Stomach (tissue), 9 donors: ENCODE measurements around the gene CPB1. TPM values are rescaled to one million over a fixed set of nuclear protein-coding genes. Genes with fewer than 3 reads are reported as not detected.

ENCODE experiments used
- DNase-seq, 2 donors: peaks; one replicate each; pipeline versions ENCODE4 v3.0.0 to v3.0.0-alpha.2; 2013 to 2019
- H3K27ac ChIP-seq, 5 donors: fragments of 200-600 bp in 4 of 5; sonication (generic) in 4 of 5; one replicate each; pipeline ENCODE4 v1.5.1; 2013 to 2019; ENCODE audit warnings: mild to moderate bottlenecking in 1 of 5, moderate library complexity in 1 of 5
- H3K27me3 ChIP-seq, 3 donors: fragments of 200-600 bp; sonication (generic); one replicate each; pipeline ENCODE4 v1.5.1; 2017 to 2019; ENCODE audit warnings: mixed run types in 1 of 3
- H3K36me3 ChIP-seq, 4 donors: fragments of 200-600 bp; sonication (generic); 1 replicate in 3 of 4; 2 replicates in 1 of 4; pipeline ENCODE4 v1.5.1; 2016 to 2019
- H3K4me1 ChIP-seq, 4 donors: fragments of 200-600 bp; sonication (generic); one replicate each; pipeline ENCODE4 v1.5.1; 2016 to 2019
- H3K4me3 ChIP-seq, 4 donors: fragments of 200-600 bp; sonication (generic) in 3 of 4; one replicate each; pipeline ENCODE4 v1.5.1; 2016 to 2019; ENCODE audit warnings: mild to moderate bottlenecking in 1 of 4
- H3K9me3 ChIP-seq, 4 donors: fragments of 200-600 bp; sonication (generic); one replicate each; pipeline ENCODE4 v1.5.1; 2016 to 2019
- EP300 ChIP-seq: sonication (generic); formaldehyde crosslinking; IDR thresholded peaks from one replicate; pipeline ENCODE4 v1.6.1; 2017; ENCODE audit warnings: antibody characterized with exemption
- POLR2A ChIP-seq, 4 donors: fragments of 450-650 bp; IDR thresholded peaks; one replicate each; pipeline ENCODE4 v1.6.1; 2016; ENCODE audit warnings: antibody characterized with exemption in 4 of 4, control low read depth in 2 of 4, mild to moderate bottlenecking in 1 of 4, moderate library complexity in 1 of 4
- POLR2AphosphoS5 ChIP-seq, 3 donors: sonication (generic); formaldehyde crosslinking; IDR thresholded peaks; one replicate each; pipeline ENCODE4 v1.6.1; 2016; ENCODE audit warnings: antibody characterized with exemption in 3 of 3
- WGBS, 5 donors: extraction: QIAGEN DNeasy Blood & Tissue Kit in 3 of 5; methylation state at CpG; one replicate each; pipeline versions ENCODE4 v1.1.5 to v1.1.7; 2013 to 2018; 5-methylcytosine and 5-hydroxymethylcytosine counted together
- intact Hi-C: fragments of 100-400 bp; cut with DNase I; formaldehyde crosslinking; loops from one replicate; pipeline ENCODE4 v1.15.1; 2023; ENCODE audit warnings: low total_unique reads
- polyA plus RNA-seq, 3 donors: library from polyadenylated mRNA; stranded (reverse); fragments of 200-250 nt; gene quantifications; one replicate each; pipeline ENCODE4 v1.2.3, GENCODE V29; 2013
- total RNA-seq, 5 donors: library from RNA; depleted of rRNA; stranded (reverse); fragments of >200 nt; gene quantifications; one replicate each; pipeline versions ENCODE4 v1.1.0 to v1.2.3, GENCODE V29; 2014 to 2016
- TF ChIP-seq, protein P1 (sequence below), 7 experiments: fragments of 450-650 bp in 4 of 7; fragments of 200-600 bp in 3 of 7; sonication (generic) in 3 of 7; IDR thresholded peaks; one replicate each; pipeline ENCODE4 v1.5.1; 2016 to 2019; ENCODE audit warnings: antibody characterized with exemption in 7 of 7, control low read depth in 2 of 7, mild to moderate bottlenecking in 1 of 7
- donor health status: healthy with polysubstance abuse.
- donor health status: Bipolar disorder and iron deficiency.
- donor health status: healthy.

The CPB1 gene
- total and polyA plus RNA-seq, 8 donors: 0.70 to 29.2 (median 3.9) TPM; not detected in 4

- no peak for TF ChIP-seq EP300
- Histone ChIP-seq H3K4me3 (no peak overlapping the region), H3K27me3 (peaks cover 0 to 7% (median 0%) of the 10 kb centered on the region in 3 donors), H3K4me1 (peaks cover 0 to 9% (median 2%) of the 10 kb centered on the region in 4 donors), H3K36me3 (no peaks in the 10 kb centered on the region), H3K27ac (no peak overlapping the region), H3K9me3 (no peaks in the 10 kb centered on the region)
- WGBS, 5 donors: 87 to 97% (median 93%) methylated on average over 4 of the region's 4 CpGs
- no peak for DNase-seq
- intact Hi-C loops: no loop called here
Measured at GRCh38 chr3:148866261-148866660, 38.6 kb downstream of the CPB1 start.

- Histone ChIP-seq H3K27me3 (no peaks in the 10 kb centered on the region), H3K4me3 (no peak overlapping the region), H3K4me1 (peaks cover 0 to 26% (median 12%) of the 10 kb centered on the region in 4 donors), H3K9me3 (no peaks in the 10 kb centered on the region), H3K27ac (peak overlapping the region in 3 of 5 donors; percentile 30 to 72 (median 31)), H3K36me3 (no peaks in the 10 kb centered on the region)
- 59 to 75% (median 66%) methylated on average over 9 of the region's 9 CpGs for WGBS, 5 donors
- peak in 2 of 3 donors; percentile 4 to 33 for TF ChIP-seq POLR2AphosphoS5 (IDR thresholded peaks at IDR 0.05)
- no peak for TF ChIP-seq EP300
- TF ChIP-seq, protein P1, sequence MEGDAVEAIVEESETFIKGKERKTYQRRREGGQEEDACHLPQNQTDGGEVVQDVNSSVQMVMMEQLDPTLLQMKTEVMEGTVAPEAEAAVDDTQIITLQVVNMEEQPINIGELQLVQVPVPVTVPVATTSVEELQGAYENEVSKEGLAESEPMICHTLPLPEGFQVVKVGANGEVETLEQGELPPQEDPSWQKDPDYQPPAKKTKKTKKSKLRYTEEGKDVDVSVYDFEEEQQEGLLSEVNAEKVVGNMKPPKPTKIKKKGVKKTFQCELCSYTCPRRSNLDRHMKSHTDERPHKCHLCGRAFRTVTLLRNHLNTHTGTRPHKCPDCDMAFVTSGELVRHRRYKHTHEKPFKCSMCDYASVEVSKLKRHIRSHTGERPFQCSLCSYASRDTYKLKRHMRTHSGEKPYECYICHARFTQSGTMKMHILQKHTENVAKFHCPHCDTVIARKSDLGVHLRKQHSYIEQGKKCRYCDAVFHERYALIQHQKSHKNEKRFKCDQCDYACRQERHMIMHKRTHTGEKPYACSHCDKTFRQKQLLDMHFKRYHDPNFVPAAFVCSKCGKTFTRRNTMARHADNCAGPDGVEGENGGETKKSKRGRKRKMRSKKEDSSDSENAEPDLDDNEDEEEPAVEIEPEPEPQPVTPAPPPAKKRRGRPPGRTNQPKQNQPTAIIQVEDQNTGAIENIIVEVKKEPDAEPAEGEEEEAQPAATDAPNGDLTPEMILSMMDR (IDR thresholded peaks at IDR 0.05): no peak
- DNase-seq: peak; percentile 37 to 81
- intact Hi-C loops: no loop called here
Measured at GRCh38 chr3:148873270-148873927, 45.8 kb downstream of the CPB1 start.

DNA sequence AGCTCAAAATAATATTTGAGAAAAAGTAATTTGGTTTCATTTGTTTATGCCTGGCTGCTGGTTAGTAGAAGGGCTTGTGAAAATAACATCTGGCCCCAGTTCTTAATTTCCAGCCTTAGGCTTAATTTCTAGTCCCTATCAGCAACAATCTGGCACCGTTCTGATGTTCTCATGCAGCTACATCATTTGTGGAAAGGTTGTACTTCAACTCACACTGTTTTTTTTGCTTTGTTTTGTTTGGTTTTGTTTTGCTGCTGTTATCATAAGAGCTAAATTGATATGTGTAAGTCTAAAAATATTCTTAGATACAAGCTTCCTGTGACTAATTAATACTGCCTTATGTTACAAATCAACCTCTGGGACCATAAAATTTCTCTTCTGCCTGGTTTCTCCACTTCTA, 46.4 kb downstream of the CPB1 start:
- no peaks in the 10 kb centered on the region for H3K27me3 ChIP-seq
- no peaks in the 10 kb centered on the region for H3K9me3 ChIP-seq
- no peaks in the 10 kb centered on the region for H3K36me3 ChIP-seq
- H3K4me1 ChIP-seq: peaks cover 0 to 26% (median 12%) of the 10 kb centered on the region in 4 donors
- H3K27ac ChIP-seq: peak overlapping the region in 4 of 5 donors; percentile 30 to 56 (median 36)
- intact Hi-C loops: no loop called here
- TF ChIP-seq EP300 (no peak), POLR2AphosphoS5 (IDR thresholded peaks at IDR 0.05) (no peak), POLR2A (IDR thresholded peaks at IDR 0.05) (no peak)
- TF ChIP-seq, protein P1 (IDR thresholded peaks at IDR 0.05): no peak
- 14 to 22% (median 19%) methylated on average over 1 of the region's 1 CpG for WGBS, 5 donors
- DNase-seq: peak in 1 of 2 donors; percentile 35
- no peak overlapping the region for H3K4me3 ChIP-seq

DNA sequence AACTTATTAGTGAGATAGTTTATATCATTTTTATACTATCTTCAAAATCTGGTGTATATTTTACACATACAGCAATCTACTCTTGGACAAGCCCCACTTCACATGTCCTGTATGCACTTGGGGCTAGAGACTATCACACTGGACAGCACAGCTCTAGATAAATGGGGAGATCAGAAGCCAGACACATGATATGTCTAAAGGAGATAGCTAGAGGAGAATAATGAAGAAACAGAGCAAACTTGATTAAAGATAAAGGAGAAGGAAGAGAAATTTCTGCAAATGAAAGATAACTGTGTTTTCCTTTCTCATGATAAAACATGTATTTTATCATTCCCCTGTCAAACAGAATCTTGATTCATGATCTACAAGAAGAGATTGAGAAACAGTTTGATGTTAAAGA, 50.5 kb downstream of the CPB1 start:
- H3K27me3 ChIP-seq: no peaks in the 10 kb centered on the region
- no peak overlapping the region for H3K4me3 ChIP-seq
- no peak overlapping the region for H3K27ac ChIP-seq
- H3K9me3 ChIP-seq: no peaks in the 10 kb centered on the region
- intact Hi-C loops: no loop called here
- peaks cover 0 to 31% (median 14%) of the 10 kb centered on the region in 4 donors for H3K4me1 ChIP-seq
- no peaks in the 10 kb centered on the region for H3K36me3 ChIP-seq
- TF ChIP-seq POLR2A (IDR thresholded peaks at IDR 0.05) (no peak), EP300 (no peak), POLR2AphosphoS5 (IDR thresholded peaks at IDR 0.05) (no peak)
- TF ChIP-seq, protein P1 (IDR thresholded peaks at IDR 0.05): no peak
- no peak for DNase-seq

DNA sequence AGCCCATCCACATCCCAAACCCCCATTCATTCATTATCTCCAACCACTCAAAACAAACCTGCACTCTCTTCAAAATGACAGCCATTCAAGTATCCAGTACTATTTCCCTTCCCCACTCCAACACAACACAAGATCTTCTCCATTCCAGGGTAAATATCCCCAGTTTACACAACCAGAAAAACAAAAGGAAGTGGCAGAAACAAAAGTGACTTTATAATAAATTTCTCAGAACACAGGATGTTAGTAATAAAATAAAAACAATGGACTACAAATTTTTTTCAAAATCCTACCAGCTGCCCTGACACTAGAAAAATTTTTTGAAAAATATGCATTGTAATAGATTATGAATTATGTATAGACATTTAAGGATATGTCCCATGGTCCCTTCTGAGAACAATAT, 51.6 kb downstream of the CPB1 start:
- Histone ChIP-seq H3K27ac (no peak overlapping the region), H3K27me3 (no peaks in the 10 kb centered on the region), H3K9me3 (no peaks in the 10 kb centered on the region), H3K36me3 (no peaks in the 10 kb centered on the region), H3K4me3 (no peak overlapping the region), H3K4me1 (peaks cover 0 to 25% (median 12%) of the 10 kb centered on the region in 4 donors)
- intact Hi-C loops: no loop called here
- TF ChIP-seq POLR2AphosphoS5 (IDR thresholded peaks at IDR 0.05) (no peak), EP300 (no peak), POLR2A (IDR thresholded peaks at IDR 0.05) (no peak)
- TF ChIP-seq, protein P1 (IDR thresholded peaks at IDR 0.05): no peak
- DNase-seq: no peak
